HEK293 (cell line): ENCODE data around the gene HAUS1.
"Not testable (repeated sequence)": the region's sequence is repeated elsewhere in the genome, so short reads cannot be mapped to it uniquely, and the experiment has no call there.

Experiments used
- CTCF ChIA-PET: fragments of 350-600 bp; formaldehyde crosslinking; extraction: SDS; loops from one replicate; lab custom pipeline; 2021; ENCODE audit warnings: antibody characterized with exemption; lab: Yijun Ruan, JAX
- POLR2A ChIA-PET: fragments of 300-600 bp; formaldehyde crosslinking; extraction: SDS; loops from one replicate; lab custom pipeline; 2020; ENCODE audit warnings: antibody characterized with exemption, inconsistent platforms; lab: Yijun Ruan, JAX
- H3K27ac ChIP-seq: fragments of 200-500 bp; sonication (Bioruptor generic); 2 replicates; pipeline ENCODE4 v1.5.1; 2014; ENCODE audit warnings: low read depth, low read length, control low read depth, inconsistent platforms; ENCODE audit errors: extremely low read depth
- H3K36me3 ChIP-seq, 2 experiments: fragments of 200-500 bp in 1 of 2; sonication (Bioruptor generic) in 1 of 2; 1 replicate in 1 of 2; 2 replicates in 1 of 2; pipeline ENCODE4 v1.5.1; 2014 to 2017; ENCODE audit warnings: inconsistent platforms in 2 of 2, low read length in 2 of 2; ENCODE audit not compliant: control insufficient read depth in 2 of 2, insufficient read depth in 1 of 2
- H3K4me1 ChIP-seq: fragments of 200-500 bp; sonication (Bioruptor generic); 2 replicates; pipeline ENCODE4 v1.5.1; 2014; ENCODE audit warnings: mild to moderate bottlenecking, low read length, inconsistent platforms; ENCODE audit not compliant: control insufficient read depth, insufficient read depth
- H3K4me3 ChIP-seq: 2 replicates; pipeline ENCODE4 v1.5.1; 2011; ENCODE audit warnings: low read depth, mild to moderate bottlenecking, control low read depth, low read length, moderate library complexity
- H3K9me3 ChIP-seq: fragments of 200-500 bp; sonication (Bioruptor generic); 2 replicates; pipeline ENCODE4 v1.5.1; 2014; ENCODE audit warnings: low read depth, low read length, inconsistent platforms; ENCODE audit not compliant: control insufficient read depth, insufficient read depth
- OVOL3 ChIP-seq: fragments of 450-650 bp; formaldehyde crosslinking; IDR thresholded peaks from 2 replicates; pipeline ENCODE4 v1.5.1; 2016; ENCODE audit warnings: missing biosample characterization, missing genetic modification characterization
- REST ChIP-seq: fragments of 450-650 bp; formaldehyde crosslinking; IDR thresholded peaks from 2 replicates; pipeline ENCODE4 v1.5.1; 2016; ENCODE audit warnings: missing biosample characterization, missing genetic modification characterization
- SP3 ChIP-seq: fragments of 450-650 bp; formaldehyde crosslinking; IDR thresholded peaks from 2 replicates; pipeline ENCODE4 v1.5.1; 2016; ENCODE audit warnings: missing biosample characterization, missing genetic modification characterization
- ZBTB11 ChIP-seq: fragments of 450-650 bp; formaldehyde crosslinking; conservative IDR thresholded peaks from 2 replicates; pipeline ENCODE4 v1.5.1; 2016; ENCODE audit warnings: low read depth, missing biosample characterization, missing genetic modification characterization
- ZBTB21 ChIP-seq: fragments of 450-650 bp; formaldehyde crosslinking; IDR thresholded peaks from 2 replicates; pipeline ENCODE4 v1.5.1; 2017; ENCODE audit warnings: missing biosample characterization, missing genetic modification characterization
- ZBTB8A ChIP-seq: fragments of 450-650 bp; formaldehyde crosslinking; IDR thresholded peaks from 2 replicates; pipeline ENCODE4 v1.5.1; 2016; ENCODE audit warnings: missing biosample characterization, missing genetic modification characterization
- ZFP37 ChIP-seq: fragments of 450-650 bp; formaldehyde crosslinking; IDR thresholded peaks from 2 replicates; pipeline ENCODE4 v1.5.1; 2016; ENCODE audit warnings: missing biosample characterization, missing genetic modification characterization
- ZNF138 ChIP-seq: fragments of 450-650 bp; formaldehyde crosslinking; IDR thresholded peaks from 2 replicates; pipeline ENCODE4 v1.5.1; 2016; ENCODE audit warnings: missing biosample characterization, missing genetic modification characterization, borderline replicate concordance
- ZNF155 ChIP-seq: fragments of 450-650 bp; formaldehyde crosslinking; IDR thresholded peaks from 2 replicates; pipeline ENCODE4 v1.5.1; 2016; ENCODE audit warnings: missing biosample characterization, missing genetic modification characterization
- ZNF19 ChIP-seq: fragments of 450-650 bp; formaldehyde crosslinking; IDR thresholded peaks from 2 replicates; pipeline ENCODE4; 2016; ENCODE audit warnings: missing biosample characterization, missing genetic modification characterization, low read depth
- ZNF202 ChIP-seq: fragments of 450-650 bp; formaldehyde crosslinking; IDR thresholded peaks from 2 replicates; pipeline ENCODE4 v1.5.1; 2016; ENCODE audit warnings: missing biosample characterization, missing genetic modification characterization, borderline replicate concordance
- ZNF266 ChIP-seq: fragments of 450-650 bp; formaldehyde crosslinking; IDR thresholded peaks from 2 replicates; pipeline ENCODE4 v1.5.1; 2016; ENCODE audit warnings: missing biosample characterization, missing genetic modification characterization, low read depth
- ZNF292 ChIP-seq: fragments of 450-650 bp; formaldehyde crosslinking; IDR thresholded peaks from 2 replicates; pipeline ENCODE4 v1.5.1; 2016; ENCODE audit warnings: low read depth, missing biosample characterization, missing genetic modification characterization, borderline replicate concordance
- ZNF354C ChIP-seq: fragments of 450-650 bp; formaldehyde crosslinking; IDR thresholded peaks from 2 replicates; pipeline ENCODE4 v1.5.1; 2016; ENCODE audit warnings: missing biosample characterization, missing genetic modification characterization, low read depth, borderline replicate concordance
- ZNF394 ChIP-seq: fragments of 450-650 bp; formaldehyde crosslinking; IDR thresholded peaks from 2 replicates; pipeline ENCODE4 v1.5.1; 2016; ENCODE audit warnings: missing biosample characterization, missing genetic modification characterization, mild to moderate bottlenecking, moderate library complexity, borderline replicate concordance
- ZNF404 ChIP-seq: fragments of 450-650 bp; formaldehyde crosslinking; IDR thresholded peaks from 2 replicates; pipeline ENCODE4 v1.5.1; 2017; ENCODE audit warnings: missing biosample characterization, missing genetic modification characterization
- ZNF510 ChIP-seq: fragments of 450-650 bp; formaldehyde crosslinking; IDR thresholded peaks from 2 replicates; pipeline ENCODE4 v1.5.1; 2018; ENCODE audit warnings: mild to moderate bottlenecking, missing genetic modification characterization, missing biosample characterization; ENCODE audit not compliant: insufficient replicate concordance
- ZNF518A ChIP-seq: fragments of 450-650 bp; formaldehyde crosslinking; conservative IDR thresholded peaks from 2 replicates; pipeline ENCODE4 v1.5.1; 2016; ENCODE audit warnings: low read depth, missing biosample characterization, missing genetic modification characterization
- ZNF555 ChIP-seq: fragments of 450-650 bp; formaldehyde crosslinking; conservative IDR thresholded peaks from 2 replicates; pipeline ENCODE4 v1.5.1; 2017; ENCODE audit warnings: missing biosample characterization, mild to moderate bottlenecking, missing genetic modification characterization, inconsistent platforms
- ZNF560 ChIP-seq: fragments of 450-650 bp; formaldehyde crosslinking; IDR thresholded peaks from 2 replicates; pipeline ENCODE4 v1.5.1; 2017; ENCODE audit warnings: missing biosample characterization, missing genetic modification characterization, borderline replicate concordance
- ZNF580 ChIP-seq: fragments of 450-650 bp; formaldehyde crosslinking; IDR thresholded peaks from 2 replicates; pipeline ENCODE4 v1.5.1; 2016; ENCODE audit warnings: missing biosample characterization, missing genetic modification characterization
- ZNF623 ChIP-seq: fragments of 450-650 bp; formaldehyde crosslinking; IDR thresholded peaks from 2 replicates; pipeline ENCODE4 v1.5.1; 2016; ENCODE audit warnings: missing biosample characterization, missing genetic modification characterization
- ZNF629 ChIP-seq: fragments of 450-650 bp; formaldehyde crosslinking; IDR thresholded peaks from 2 replicates; pipeline ENCODE4 v1.5.1; 2017; ENCODE audit warnings: missing biosample characterization, missing genetic modification characterization
- ZNF654 ChIP-seq: fragments of 450-650 bp; formaldehyde crosslinking; IDR thresholded peaks from 2 replicates; pipeline ENCODE4 v1.5.1; 2016; ENCODE audit warnings: low read depth, missing biosample characterization, missing genetic modification characterization
- ZXDB ChIP-seq: fragments of 450-650 bp; formaldehyde crosslinking; IDR thresholded peaks from 2 replicates; pipeline ENCODE4 v1.5.1; 2016; ENCODE audit warnings: missing biosample characterization, missing genetic modification characterization

Gene HAUS1

GRCh38 chr18:46130549-46130948 is 26.4 kb downstream of the HAUS1 start:
- H3K9me3 ChIP-seq, H3K4me1 ChIP-seq, H3K27ac ChIP-seq, POLR2A ChIA-PET, H3K4me3 ChIP-seq: not testable (repeated sequence)
- peaks cover 33 to 60% of the 10 kb centered on the region in 2 experiments for H3K36me3 ChIP-seq
- CTCF ChIA-PET: interaction anchor here (0.6 to 0.7 kb wide), 2 partner anchors 13 to 409 kb away, joined by 3 read pairs; no protein-coding TSS in a partner anchor
- TF ChIP-seq ZBTB21 (tag by site-specific recombination): 0 out of 2 replicates have a peak, but pooled peaks have one; percentile 23
- TF ChIP-seq ZNF510: peak; percentile 63
- 0 out of 2 replicates have a peak, but pooled peaks have one; percentile 38 for TF ChIP-seq ZNF354C
- TF ChIP-seq ZBTB11 (tag by site-specific recombination): peak; percentile 82
- 0 out of 2 replicates have a peak, but pooled peaks have one; percentile 35 for TF ChIP-seq ZNF292 (tag by site-specific recombination)
- 0 out of 2 replicates have a peak, but pooled peaks have one; percentile 32 for TF ChIP-seq ZNF155
- TF ChIP-seq ZNF555 (tag by site-specific recombination): peak; percentile 81
- TF ChIP-seq ZNF518A (tag by site-specific recombination): peak; percentile 85
- peak; percentile 41; the same call in 1 of the 2 replicates for TF ChIP-seq OVOL3 (tag by site-specific recombination)
- peak; percentile 96 for TF ChIP-seq ZNF394 (tag by site-specific recombination)
- peak; percentile 44; the same call in 1 of the 2 replicates for TF ChIP-seq SP3 (tag by site-specific recombination)
- peak; percentile 65 for TF ChIP-seq ZBTB8A (tag by site-specific recombination)
- TF ChIP-seq ZXDB (tag by site-specific recombination): peak; percentile 64
- TF ChIP-seq ZNF266 (tag by site-specific recombination): peak; percentile 67; the same call in 1 of the 2 replicates
- TF ChIP-seq ZNF654 (tag by site-specific recombination): peak; percentile 23; the same call in 1 of the 2 replicates
- 0 out of 2 replicates have a peak, but pooled peaks have one; percentile 24 for TF ChIP-seq ZNF560 (tag by site-specific recombination)
- 0 out of 2 replicates have a peak, but pooled peaks have one; percentile 47 for TF ChIP-seq REST (tag by site-specific recombination)
- TF ChIP-seq ZNF629: peak; percentile 48; the same call in 1 of the 2 replicates
- peak; percentile 62; the same call in 1 of the 2 replicates for TF ChIP-seq ZNF19 (tag by site-specific recombination)
- TF ChIP-seq ZFP37: peak; percentile 60; the same call in 1 of the 2 replicates
- TF ChIP-seq ZNF580 (tag by site-specific recombination): peak; percentile 62; the same call in 1 of the 2 replicates
- peak; percentile 77 for TF ChIP-seq ZNF623 (tag by site-specific recombination)
- 0 out of 2 replicates have a peak, but pooled peaks have one; percentile 23 for TF ChIP-seq ZNF138 (tag by site-specific recombination)
- 0 out of 2 replicates have a peak, but pooled peaks have one; percentile 40 for TF ChIP-seq ZNF202
- peak; percentile 76; the same call in 1 of the 2 replicates for TF ChIP-seq ZNF404 (tag by site-specific recombination)
